SKM-1 treated with dmso at 0.1 percent for 144 hours (cell line): ENCODE results near the gene PDIA3.
"Not testable (repeated sequence)": the region's sequence is repeated elsewhere in the genome, so short reads cannot be mapped to it uniquely, and the experiment has no call there.

Experiments
- DNase-seq: peaks from one replicate; lab custom pipeline; 2025; ENCODE audit not compliant: unreplicated experiment; lab: John Stamatoyannopoulos, UW

PDIA3 gene

DNA sequence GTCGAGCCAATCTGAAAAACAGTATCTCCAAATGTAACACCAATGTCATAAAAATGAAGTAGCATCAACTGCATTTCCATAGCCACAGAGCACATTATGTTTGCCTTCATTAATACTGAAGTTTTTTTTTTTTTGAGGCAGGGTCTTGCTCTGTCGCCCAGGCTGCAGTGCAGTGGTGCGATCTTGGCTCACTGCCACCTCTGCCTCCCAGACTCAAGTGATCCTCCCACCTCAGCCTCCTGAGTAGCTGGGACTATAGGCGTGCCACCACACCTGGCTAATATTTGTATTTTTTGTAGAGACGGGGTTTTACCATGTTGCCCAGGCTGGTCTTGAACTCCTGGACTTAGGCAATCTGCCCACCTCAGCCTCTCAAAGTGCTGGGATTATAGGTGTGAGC lies 68.8 kb downstream of the PDIA3 start:
- not testable (repeated sequence) for DNase-seq

DNA sequence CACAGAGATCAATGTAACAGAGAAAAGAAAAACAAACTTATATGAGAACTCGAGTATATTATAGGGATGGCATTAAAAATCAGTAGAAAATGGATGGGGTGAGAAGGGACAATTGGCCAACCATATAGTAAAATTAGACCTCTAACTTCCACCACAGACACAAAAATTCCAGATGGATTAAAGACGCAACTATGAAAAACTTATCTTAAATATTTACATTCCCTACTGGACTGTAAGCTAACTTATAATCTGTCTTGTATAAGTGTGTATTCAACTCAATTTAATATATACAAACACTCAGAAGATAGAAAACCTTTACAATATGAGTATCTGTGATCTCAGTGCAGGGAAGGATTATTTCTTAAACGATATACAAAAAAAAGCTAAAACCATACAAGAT lies 75.3 kb downstream of the PDIA3 start:
- no peak for DNase-seq
